Measurements from ENCODE around the gene GRAMD1A. TPM values are rescaled to one million over a fixed set of nuclear protein-coding genes. Genes with fewer than 3 reads are reported as not detected.

The GRAMD1A gene
- total RNA-seq, 2 donors from 2014 or later = 90.8 to 94.9 TPM

DNA sequence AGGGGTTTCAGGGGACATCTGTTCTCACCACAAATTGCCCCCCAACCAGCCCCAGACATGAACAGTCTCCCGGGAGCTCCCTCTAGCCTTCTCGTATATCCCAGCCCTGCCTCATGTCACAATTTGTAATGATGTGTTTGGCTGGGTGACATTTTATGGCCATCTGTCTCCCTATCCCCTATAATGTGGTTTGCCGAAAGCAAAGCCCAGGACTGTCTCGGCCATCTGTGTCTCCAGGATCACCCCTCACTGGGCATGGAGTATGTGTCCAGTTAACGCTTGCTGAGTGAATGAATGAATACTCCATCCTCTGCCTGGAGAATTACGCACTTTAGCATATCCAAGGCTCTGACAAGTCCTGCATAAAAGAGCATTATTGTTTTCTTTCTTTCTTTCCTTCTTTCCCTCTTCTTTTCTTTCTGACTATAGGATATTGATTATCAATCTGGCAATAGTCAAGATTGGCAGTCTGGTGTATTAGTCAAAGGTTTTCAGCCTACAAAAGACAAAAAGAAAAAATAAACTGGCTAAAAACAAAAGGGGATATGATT, 56.5 kb downstream of the GRAMD1A start:
- H3K4me3 ChIP-seq = no peak overlapping the region
- no peak for DNase-seq
- H3K9me3 ChIP-seq = no peaks in the 10 kb centered on the region
- no peak for ATAC-seq
- H3K36me3 ChIP-seq (replicated peaks in 1 of 2; ENCODE audit: insufficient read depth in 1 of 2, low read depth in 2 of 2) = no peaks in the 10 kb centered on the region
- no peak for TF ChIP-seq POLR2A (IDR thresholded peaks at IDR 0.05)
- TF ChIP-seq, protein P1, sequence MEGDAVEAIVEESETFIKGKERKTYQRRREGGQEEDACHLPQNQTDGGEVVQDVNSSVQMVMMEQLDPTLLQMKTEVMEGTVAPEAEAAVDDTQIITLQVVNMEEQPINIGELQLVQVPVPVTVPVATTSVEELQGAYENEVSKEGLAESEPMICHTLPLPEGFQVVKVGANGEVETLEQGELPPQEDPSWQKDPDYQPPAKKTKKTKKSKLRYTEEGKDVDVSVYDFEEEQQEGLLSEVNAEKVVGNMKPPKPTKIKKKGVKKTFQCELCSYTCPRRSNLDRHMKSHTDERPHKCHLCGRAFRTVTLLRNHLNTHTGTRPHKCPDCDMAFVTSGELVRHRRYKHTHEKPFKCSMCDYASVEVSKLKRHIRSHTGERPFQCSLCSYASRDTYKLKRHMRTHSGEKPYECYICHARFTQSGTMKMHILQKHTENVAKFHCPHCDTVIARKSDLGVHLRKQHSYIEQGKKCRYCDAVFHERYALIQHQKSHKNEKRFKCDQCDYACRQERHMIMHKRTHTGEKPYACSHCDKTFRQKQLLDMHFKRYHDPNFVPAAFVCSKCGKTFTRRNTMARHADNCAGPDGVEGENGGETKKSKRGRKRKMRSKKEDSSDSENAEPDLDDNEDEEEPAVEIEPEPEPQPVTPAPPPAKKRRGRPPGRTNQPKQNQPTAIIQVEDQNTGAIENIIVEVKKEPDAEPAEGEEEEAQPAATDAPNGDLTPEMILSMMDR (IDR thresholded peaks at IDR 0.05) = no peak
- WGBS, 2 donors = 87 to 99% methylated on average over 6 of the region's 6 CpGs
- H3K27ac ChIP-seq = no peak overlapping the region
- H3K4me1 ChIP-seq = no peaks in the 10 kb centered on the region
- no peaks in the 10 kb centered on the region for H3K27me3 ChIP-seq
- intact Hi-C loops (cut with DNase I) = no loop called here

DNA sequence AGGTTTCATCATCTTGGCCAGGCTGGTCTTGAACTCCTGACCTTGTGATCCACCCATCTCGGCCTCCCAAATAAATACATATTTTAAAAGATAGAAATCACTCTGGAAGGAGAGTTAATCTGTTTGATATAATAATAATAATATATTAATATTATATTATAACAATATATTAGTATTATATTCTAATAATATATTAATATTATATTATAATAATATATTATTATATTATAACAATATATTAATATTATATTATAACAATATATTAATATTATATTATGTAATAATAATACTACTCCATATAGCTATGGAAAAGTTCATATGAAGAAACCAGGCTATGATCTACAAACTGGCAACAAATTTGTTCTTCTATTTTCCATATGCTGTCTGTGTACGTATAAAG, 58.2 kb downstream of the GRAMD1A start:
- H3K4me3 ChIP-seq = no peak overlapping the region
- WGBS, 2 donors = 77 to 86% methylated on average over 2 of the region's 2 CpGs

DNA sequence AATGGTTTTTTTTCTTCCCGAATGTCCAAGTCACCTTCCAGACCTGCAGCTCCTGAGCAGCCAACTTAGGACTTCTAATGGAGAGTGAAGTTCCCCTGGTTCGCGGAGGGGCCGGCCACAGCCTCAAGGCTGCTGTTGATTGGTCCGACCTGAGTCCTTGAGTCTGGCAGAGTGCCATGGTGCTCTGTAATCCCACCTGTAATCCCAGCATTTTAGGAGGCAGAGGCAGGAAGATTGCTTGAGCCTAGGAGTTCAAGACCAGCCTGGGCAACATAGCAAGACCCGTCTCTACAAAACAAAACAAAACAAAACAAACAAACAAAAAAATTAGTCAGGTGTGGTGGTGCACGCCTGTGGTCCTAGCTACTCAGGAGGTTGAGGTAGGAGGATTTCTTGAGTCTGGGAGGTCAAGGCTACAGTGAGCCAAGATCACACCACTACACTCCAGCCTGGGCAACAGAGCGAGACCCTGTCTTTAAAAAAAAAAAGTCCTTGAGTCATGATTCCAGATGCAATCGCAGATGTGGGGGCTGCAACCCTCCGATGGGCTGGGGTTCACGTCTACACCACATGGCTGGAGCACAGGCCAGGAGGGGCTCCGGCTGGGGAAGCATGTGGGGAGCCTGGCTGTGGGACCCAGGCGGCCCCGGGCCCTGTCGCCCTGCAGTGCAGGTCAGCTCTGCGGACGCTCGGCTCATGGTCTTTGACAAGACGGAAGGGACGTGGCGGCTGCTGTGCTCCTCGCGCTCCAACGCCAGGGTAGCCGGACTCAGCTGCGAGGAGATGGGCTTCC, 59.1 kb downstream of the GRAMD1A start:
- no peak for ATAC-seq
- Histone ChIP-seq H3K9me3 (no peaks in the 10 kb centered on the region), H3K4me1 (peaks cover 16% of the 10 kb centered on the region), H3K4me3 (no peak overlapping the region), H3K27me3 (no peaks in the 10 kb centered on the region), H3K36me3 (replicated peaks in 1 of 2; ENCODE audit: insufficient read depth in 1 of 2, low read depth in 2 of 2) (no peaks in the 10 kb centered on the region), H3K27ac (no peak overlapping the region)
- WGBS, 2 donors = 91 to 94% methylated on average over 12 to 26 of the region's 26 CpGs
- no peak for DNase-seq
- TF ChIP-seq, protein P1 (IDR thresholded peaks at IDR 0.05) = no peak
- TF ChIP-seq POLR2A (IDR thresholded peaks at IDR 0.05) = no peak
- intact Hi-C loops (cut with DNase I) = no loop called here

More for the DNA sequence above, 58.2 kb downstream of the GRAMD1A start:
- DNase-seq (no peak), ATAC-seq (no peak)
- Histone ChIP-seq H3K27ac (no peak overlapping the region), H3K27me3 (no peaks in the 10 kb centered on the region), H3K4me1 (peaks cover 7% of the 10 kb centered on the region), H3K9me3 (no peaks in the 10 kb centered on the region), H3K36me3 (replicated peaks in 1 of 2; ENCODE audit: insufficient read depth in 1 of 2, low read depth in 2 of 2) (no peaks in the 10 kb centered on the region)
- no peak for TF ChIP-seq POLR2A (IDR thresholded peaks at IDR 0.05)
- TF ChIP-seq, protein P1 (IDR thresholded peaks at IDR 0.05) = no peak
- intact Hi-C loops (cut with DNase I) = no loop called here

DNA sequence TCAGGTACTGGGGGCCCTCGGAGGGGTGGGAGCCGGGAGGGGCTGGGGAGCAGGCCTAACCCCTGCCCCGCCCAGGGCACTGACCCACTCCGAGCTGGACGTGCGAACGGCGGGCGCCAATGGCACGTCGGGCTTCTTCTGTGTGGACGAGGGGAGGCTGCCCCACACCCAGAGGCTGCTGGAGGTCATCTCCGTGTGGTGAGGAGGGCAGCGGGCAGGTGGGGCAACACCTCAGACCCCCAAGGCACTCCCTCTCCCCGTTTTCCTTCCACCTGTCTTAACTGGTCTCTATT, 59.6 kb downstream of the GRAMD1A start:
- intact Hi-C loops (cut with DNase I) = no loop called here
- Histone ChIP-seq H3K36me3 (replicated peaks in 1 of 2; ENCODE audit: insufficient read depth in 1 of 2, low read depth in 2 of 2) (no peaks in the 10 kb centered on the region), H3K27ac (no peak overlapping the region), H3K4me3 (no peak overlapping the region), H3K9me3 (no peaks in the 10 kb centered on the region), H3K4me1 (peaks cover 18% of the 10 kb centered on the region), H3K27me3 (no peaks in the 10 kb centered on the region)
- DNase-seq = no peak
- TF ChIP-seq, protein P1 (IDR thresholded peaks at IDR 0.05) = no peak
- TF ChIP-seq POLR2A (IDR thresholded peaks at IDR 0.05) = no peak
- no peak for ATAC-seq
- 87 to 89% methylated on average over 11 to 12 of the region's 15 CpGs for WGBS, 2 donors

Data from body of pancreas (tissue), 4 donors.